ENCODE measurements around the gene SCN5A. TPM values are rescaled to one million over a fixed set of nuclear protein-coding genes. Genes with fewer than 3 reads are reported as not detected.

The SCN5A gene
- polyA plus RNA-seq, 1 donor (not counting 4 experiments of a cell fraction or from before 2014, with no cell fraction given) = 0.26 TPM

DNA sequence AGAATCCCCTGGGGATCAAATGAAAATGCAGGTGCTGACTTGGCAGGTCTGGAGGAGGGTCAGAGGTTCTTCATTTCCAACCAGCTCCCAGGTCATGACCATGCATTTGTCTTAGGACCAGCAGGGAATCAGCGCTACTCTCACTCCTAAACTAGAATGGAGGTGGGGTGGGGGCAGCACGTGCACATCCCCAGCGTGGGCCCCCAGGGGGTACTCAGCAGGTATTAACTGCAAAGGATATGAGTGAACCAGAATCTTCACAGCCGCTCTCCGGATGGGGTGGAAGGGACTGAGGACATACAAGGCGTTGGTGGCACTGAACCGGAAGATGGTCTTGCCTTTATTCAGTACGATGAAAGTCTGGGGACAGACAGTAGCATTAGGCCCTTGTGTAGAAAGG lies 19.4 kb downstream of the SCN5A start:
- H3K36me3 ChIP-seq (ENCODE audit: control insufficient read depth in 2 of 2, extremely low read depth in 1 of 2, insufficient read depth in 2 of 2, low read length in 2 of 2) = no peaks in the 10 kb centered on the region
- no peaks in the 10 kb centered on the region for H3K4me1 ChIP-seq (ENCODE audit: control insufficient read depth, extremely low read depth, insufficient read depth, low read length)
- TF ChIP-seq, protein P1, sequence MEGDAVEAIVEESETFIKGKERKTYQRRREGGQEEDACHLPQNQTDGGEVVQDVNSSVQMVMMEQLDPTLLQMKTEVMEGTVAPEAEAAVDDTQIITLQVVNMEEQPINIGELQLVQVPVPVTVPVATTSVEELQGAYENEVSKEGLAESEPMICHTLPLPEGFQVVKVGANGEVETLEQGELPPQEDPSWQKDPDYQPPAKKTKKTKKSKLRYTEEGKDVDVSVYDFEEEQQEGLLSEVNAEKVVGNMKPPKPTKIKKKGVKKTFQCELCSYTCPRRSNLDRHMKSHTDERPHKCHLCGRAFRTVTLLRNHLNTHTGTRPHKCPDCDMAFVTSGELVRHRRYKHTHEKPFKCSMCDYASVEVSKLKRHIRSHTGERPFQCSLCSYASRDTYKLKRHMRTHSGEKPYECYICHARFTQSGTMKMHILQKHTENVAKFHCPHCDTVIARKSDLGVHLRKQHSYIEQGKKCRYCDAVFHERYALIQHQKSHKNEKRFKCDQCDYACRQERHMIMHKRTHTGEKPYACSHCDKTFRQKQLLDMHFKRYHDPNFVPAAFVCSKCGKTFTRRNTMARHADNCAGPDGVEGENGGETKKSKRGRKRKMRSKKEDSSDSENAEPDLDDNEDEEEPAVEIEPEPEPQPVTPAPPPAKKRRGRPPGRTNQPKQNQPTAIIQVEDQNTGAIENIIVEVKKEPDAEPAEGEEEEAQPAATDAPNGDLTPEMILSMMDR (optimal IDR thresholded peaks at IDR 0.05 in 1 of 3, IDR thresholded peaks at IDR 0.05 in 1 of 3, conservative IDR thresholded peaks at IDR 0.05 in 1 of 3; ENCODE audit: extremely low read depth in 1 of 3, insufficient read depth in 2 of 3, low read length in 3 of 3) = no peak
- TF ChIP-seq EZH2 (IDR thresholded peaks at IDR 0.05; ENCODE audit: low read length) = no peak
- no peak overlapping the region for H3K4me2 ChIP-seq (ENCODE audit: control insufficient read depth, extremely low read depth, insufficient read depth, low read depth, low read length)
- no peaks in the 10 kb centered on the region for H4K20me1 ChIP-seq (ENCODE audit: control insufficient read depth, extremely low read depth, insufficient read depth, low read length)
- no peaks in the 10 kb centered on the region for H3K79me2 ChIP-seq (ENCODE audit: control insufficient read depth, insufficient read depth, low read length)
- no peak overlapping the region for H2AFZ ChIP-seq (ENCODE audit: control insufficient read depth, low read length)
- dilution Hi-C loops (cut with MboI; ENCODE audit: extremely low pct_ligation_motif_present, low sequenced_read_pairs) = no loop called here
- no peak for DNase-seq (ENCODE audit: low read depth, low spot score)
- H3K4me3 ChIP-seq (ENCODE audit: control insufficient read depth in 2 of 3, extremely low read depth in 1 of 3, insufficient read depth in 2 of 3, low read depth in 1 of 3, low read length in 3 of 3) = no peak overlapping the region
- H3K9me1 ChIP-seq (ENCODE audit: control insufficient read depth, extremely low read depth, insufficient read depth, low read length) = no peaks in the 10 kb centered on the region
- no peak overlapping the region for H3K27ac ChIP-seq (ENCODE audit: control insufficient read depth, insufficient read depth, low read length)
- H3K9me3 ChIP-seq (ENCODE audit: control insufficient read depth, low read depth, low read length) = no peaks in the 10 kb centered on the region
- FAIRE-seq = no peak
- H3K27me3 ChIP-seq (ENCODE audit: control insufficient read depth, extremely low read depth, insufficient read depth, low read length) = peaks cover 10% of the 10 kb centered on the region
- H3K9ac ChIP-seq (ENCODE audit: control insufficient read depth, extremely low read depth, insufficient read depth, low read length) = no peak overlapping the region

DNA sequence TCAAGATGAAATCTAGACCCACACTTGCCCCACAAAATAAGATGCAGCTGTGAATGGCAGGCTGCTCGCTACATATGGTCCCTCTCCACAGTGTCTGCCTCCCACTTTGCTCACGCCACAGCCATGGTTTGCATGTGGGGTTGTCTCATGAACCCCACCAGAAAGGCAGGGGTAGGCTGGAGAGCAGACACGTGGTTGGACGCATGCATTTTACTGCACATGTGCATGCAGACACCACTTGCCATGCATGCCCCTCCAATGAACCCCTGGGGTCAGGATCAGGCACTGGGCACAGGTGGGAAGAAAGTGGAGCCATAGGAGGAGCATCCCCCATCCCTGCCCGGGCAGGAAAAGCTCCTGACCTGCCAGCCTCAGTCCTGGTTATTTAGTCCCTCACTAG lies 20.7 kb downstream of the SCN5A start:
- Histone ChIP-seq H3K79me2 (ENCODE audit: control insufficient read depth, insufficient read depth, low read length) (no peaks in the 10 kb centered on the region), H3K36me3 (ENCODE audit: control insufficient read depth in 2 of 2, extremely low read depth in 1 of 2, insufficient read depth in 2 of 2, low read length in 2 of 2) (no peaks in the 10 kb centered on the region), H3K27ac (ENCODE audit: control insufficient read depth, insufficient read depth, low read length) (no peak overlapping the region), H3K9me1 (ENCODE audit: control insufficient read depth, extremely low read depth, insufficient read depth, low read length) (no peaks in the 10 kb centered on the region), H3K4me1 (ENCODE audit: control insufficient read depth, extremely low read depth, insufficient read depth, low read length) (no peaks in the 10 kb centered on the region), H3K4me3 (ENCODE audit: control insufficient read depth in 2 of 3, extremely low read depth in 1 of 3, insufficient read depth in 2 of 3, low read depth in 1 of 3, low read length in 3 of 3) (no peak overlapping the region), H4K20me1 (ENCODE audit: control insufficient read depth, extremely low read depth, insufficient read depth, low read length) (no peaks in the 10 kb centered on the region), H3K4me2 (ENCODE audit: control insufficient read depth, extremely low read depth, insufficient read depth, low read depth, low read length) (no peak overlapping the region), H3K9me3 (ENCODE audit: control insufficient read depth, low read depth, low read length) (no peaks in the 10 kb centered on the region), H3K9ac (ENCODE audit: control insufficient read depth, extremely low read depth, insufficient read depth, low read length) (no peak overlapping the region), H3K27me3 (ENCODE audit: control insufficient read depth, extremely low read depth, insufficient read depth, low read length) (peaks cover 7% of the 10 kb centered on the region), H2AFZ (ENCODE audit: control insufficient read depth, low read length) (no peak overlapping the region)
- FAIRE-seq = no peak
- no peak for DNase-seq (ENCODE audit: low read depth, low spot score)
- TF ChIP-seq EZH2 (IDR thresholded peaks at IDR 0.05; ENCODE audit: low read length) = no peak
- TF ChIP-seq, protein P1 (optimal IDR thresholded peaks at IDR 0.05 in 1 of 3, IDR thresholded peaks at IDR 0.05 in 1 of 3, conservative IDR thresholded peaks at IDR 0.05 in 1 of 3; ENCODE audit: extremely low read depth in 1 of 3, insufficient read depth in 2 of 3, low read length in 3 of 3) = no peak
- dilution Hi-C loops (cut with MboI; ENCODE audit: extremely low pct_ligation_motif_present, low sequenced_read_pairs) = no loop called here
